ENCODE data around the gene IFIT3.
A peak's percentile ranks its signal among the peaks of the same experiment; 100 is the strongest.
"Not testable (repeated sequence)": the region's sequence is repeated elsewhere in the genome, so short reads cannot be mapped to it uniquely, and the experiment has no call there.

IFIT3 gene

DNA sequence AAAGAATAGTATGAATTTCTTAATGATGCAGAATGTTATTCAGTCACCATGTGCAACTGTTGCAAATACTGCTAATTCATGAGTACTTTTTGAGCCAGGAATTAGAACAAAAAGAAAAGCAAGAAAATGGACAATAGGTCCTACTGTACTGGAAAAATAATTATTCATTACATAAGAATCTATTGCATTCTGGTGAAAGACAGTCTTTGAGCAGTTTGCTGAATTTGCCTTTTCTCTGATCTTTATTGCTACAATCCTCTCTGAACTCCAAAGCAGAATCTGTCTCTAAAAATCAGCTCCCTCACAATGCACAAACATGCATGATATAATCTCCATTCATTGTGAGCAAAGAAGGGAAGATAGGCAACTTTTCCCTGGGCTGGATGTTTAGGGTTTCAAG is 13.1 kb upstream of the IFIT3 start:
- H3K27ac ChIP-seq, result no peak overlapping the region

DNA sequence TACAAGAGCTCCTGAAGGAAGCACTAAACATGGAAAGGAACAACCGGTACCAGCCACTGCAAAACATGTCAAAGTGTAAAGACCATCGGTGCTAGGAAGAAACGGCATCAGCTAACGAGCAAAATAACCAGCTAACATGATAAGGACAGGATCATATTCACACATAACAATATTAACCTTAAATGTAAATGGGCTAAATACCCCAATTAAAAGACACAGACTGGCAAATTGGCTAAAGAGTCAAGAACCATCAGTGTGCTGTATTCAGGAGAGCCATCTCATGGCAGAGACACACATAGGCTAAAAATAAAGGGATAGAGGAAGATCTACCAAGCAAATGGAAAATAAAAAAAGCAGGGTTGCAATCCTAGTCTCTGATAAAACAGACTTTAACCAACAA is 9.8 kb upstream of the IFIT3 start:
- H3K36me3 ChIP-seq (ENCODE audit: insufficient read depth, low read length); DNase-seq (ENCODE audit: low read depth, low spot score); H3K27ac ChIP-seq; H3K9ac ChIP-seq (ENCODE audit: insufficient read length); H3K4me3 ChIP-seq; H3K9me3 ChIP-seq (ENCODE audit: low read depth, low read length): not testable (repeated sequence)

More for the DNA sequence above, 13.1 kb upstream of the IFIT3 start:
- DNase-seq (ENCODE audit: low read depth, low spot score), result no peak
- TF ChIP-seq EZH2 (IDR thresholded peaks at IDR 0.05), result no peak
- TF ChIP-seq FOXP2 (optimal IDR thresholded peaks at IDR 0.05; ENCODE audit: control extremely low read depth, extremely low read length, insufficient read depth), result no peak
- no peak for TF ChIP-seq POLR2AphosphoS5 (IDR thresholded peaks at IDR 0.05; ENCODE audit: borderline replicate concordance, low read depth, low read length)
- no peaks in the 10 kb centered on the region for H3K36me3 ChIP-seq (ENCODE audit: insufficient read depth, low read length)
- H3K4me3 ChIP-seq, result no peak overlapping the region
- H3K9ac ChIP-seq (ENCODE audit: insufficient read length), result no peak overlapping the region
- H3K9me3 ChIP-seq (ENCODE audit: low read depth, low read length), result no peaks in the 10 kb centered on the region

DNA sequence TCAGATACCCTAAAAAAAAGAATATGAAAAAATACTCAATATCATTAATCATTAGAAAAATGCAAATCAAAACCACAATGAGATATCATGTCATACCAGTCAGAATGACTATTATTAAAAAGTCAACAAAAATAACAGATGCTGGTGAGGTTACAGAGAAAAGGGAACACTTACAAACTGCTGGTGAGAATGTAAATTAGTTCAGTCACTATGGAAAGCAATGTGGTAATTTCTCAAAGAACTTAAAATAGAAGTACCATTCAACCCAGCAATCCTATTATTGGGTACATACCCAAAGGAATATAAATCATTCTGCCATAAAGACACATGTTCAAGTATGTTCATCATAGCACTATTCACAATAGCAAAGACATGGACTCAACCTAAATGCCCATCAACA is 2.7 kb upstream of the IFIT3 start:
- H3K4me3 ChIP-seq; H3K36me3 ChIP-seq (ENCODE audit: insufficient read depth, low read length); H3K27ac ChIP-seq; DNase-seq (ENCODE audit: low read depth, low spot score); H3K9ac ChIP-seq (ENCODE audit: insufficient read length); H3K9me3 ChIP-seq (ENCODE audit: low read depth, low read length): not testable (repeated sequence)

DNA sequence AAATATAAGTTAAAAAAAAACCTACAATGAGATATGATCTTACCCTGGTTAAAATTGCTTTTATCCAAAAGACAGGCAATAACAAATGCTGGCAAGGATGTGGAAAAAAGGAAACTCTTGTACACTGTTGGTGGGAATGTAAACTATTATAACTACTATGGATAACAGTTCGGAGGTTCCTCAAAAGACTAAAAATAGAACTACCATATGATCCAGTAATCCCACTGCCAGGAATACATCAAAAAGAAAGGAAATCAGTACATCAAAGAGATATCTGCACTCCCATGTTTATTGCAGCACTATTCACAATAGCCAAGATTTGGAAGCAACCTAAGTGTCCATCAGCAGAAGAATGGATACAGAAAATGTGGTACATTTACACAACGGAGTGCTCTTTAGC is 1.9 kb upstream of the IFIT3 start:
- not testable (repeated sequence) for H3K9me3 ChIP-seq (ENCODE audit: low read depth, low read length); H3K36me3 ChIP-seq (ENCODE audit: insufficient read depth, low read length); H3K27ac ChIP-seq; H3K4me3 ChIP-seq; H3K9ac ChIP-seq (ENCODE audit: insufficient read length); DNase-seq (ENCODE audit: low read depth, low spot score)

DNA sequence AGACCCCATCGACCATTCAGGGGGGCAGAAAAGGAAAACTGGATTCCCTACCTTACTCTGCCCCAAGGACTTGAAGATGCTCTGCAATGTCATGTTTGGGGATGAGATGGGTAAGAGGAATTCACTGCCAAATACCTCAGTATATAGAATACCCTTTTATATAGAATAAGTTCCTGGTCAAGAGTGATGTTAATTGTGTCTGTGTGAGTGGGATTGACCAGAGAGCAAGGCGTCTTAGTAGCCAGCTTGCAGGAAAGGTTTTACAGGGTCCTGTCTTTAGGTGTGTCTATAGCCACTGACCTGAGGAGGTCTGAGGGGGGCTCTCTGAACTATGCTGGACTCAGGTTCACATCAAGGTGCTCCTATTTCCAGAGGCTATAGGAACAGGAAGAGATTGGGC is 1.4 kb downstream of the IFIT3 start:
- no peak for DNase-seq (ENCODE audit: low read depth, low spot score)
- Histone ChIP-seq H3K36me3 (ENCODE audit: insufficient read depth, low read length) (no peaks in the 10 kb centered on the region), H3K4me3 (no peak overlapping the region; the same call in 1 of the 2 replicates), H3K27ac (no peak overlapping the region), H3K9me3 (ENCODE audit: low read depth, low read length) (no peaks in the 10 kb centered on the region), H3K9ac (ENCODE audit: insufficient read length) (no peak overlapping the region)
- no peak for TF ChIP-seq FOXP2 (optimal IDR thresholded peaks at IDR 0.05; ENCODE audit: control extremely low read depth, extremely low read length, insufficient read depth)
- TF ChIP-seq POLR2AphosphoS5 (IDR thresholded peaks at IDR 0.05; ENCODE audit: borderline replicate concordance, low read depth, low read length), result no peak
- TF ChIP-seq EZH2 (IDR thresholded peaks at IDR 0.05), result no peak

DNA sequence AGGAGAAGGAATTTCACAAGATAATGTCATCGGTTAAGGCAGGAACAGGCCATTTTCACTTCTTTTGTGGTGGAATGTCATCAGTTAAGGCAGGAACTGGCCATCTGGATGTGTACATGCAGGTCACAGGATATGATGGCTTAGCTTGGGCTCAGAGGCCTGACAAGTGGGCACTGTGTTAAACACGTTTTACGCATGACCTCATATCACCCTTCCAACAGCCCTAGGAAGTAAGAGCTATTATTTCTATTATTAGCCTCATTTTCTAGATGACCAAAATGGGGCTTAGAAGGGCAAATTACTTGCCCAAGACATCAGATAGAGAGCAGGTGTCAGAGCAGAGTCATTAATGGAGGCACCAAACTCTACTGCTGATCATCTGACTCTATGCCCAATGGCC is 2.2 kb downstream of the IFIT3 start:
- H3K9ac ChIP-seq (ENCODE audit: insufficient read length); H3K4me3 ChIP-seq; H3K36me3 ChIP-seq (ENCODE audit: insufficient read depth, low read length); H3K9me3 ChIP-seq (ENCODE audit: low read depth, low read length); DNase-seq (ENCODE audit: low read depth, low spot score); H3K27ac ChIP-seq: not testable (repeated sequence)

DNA sequence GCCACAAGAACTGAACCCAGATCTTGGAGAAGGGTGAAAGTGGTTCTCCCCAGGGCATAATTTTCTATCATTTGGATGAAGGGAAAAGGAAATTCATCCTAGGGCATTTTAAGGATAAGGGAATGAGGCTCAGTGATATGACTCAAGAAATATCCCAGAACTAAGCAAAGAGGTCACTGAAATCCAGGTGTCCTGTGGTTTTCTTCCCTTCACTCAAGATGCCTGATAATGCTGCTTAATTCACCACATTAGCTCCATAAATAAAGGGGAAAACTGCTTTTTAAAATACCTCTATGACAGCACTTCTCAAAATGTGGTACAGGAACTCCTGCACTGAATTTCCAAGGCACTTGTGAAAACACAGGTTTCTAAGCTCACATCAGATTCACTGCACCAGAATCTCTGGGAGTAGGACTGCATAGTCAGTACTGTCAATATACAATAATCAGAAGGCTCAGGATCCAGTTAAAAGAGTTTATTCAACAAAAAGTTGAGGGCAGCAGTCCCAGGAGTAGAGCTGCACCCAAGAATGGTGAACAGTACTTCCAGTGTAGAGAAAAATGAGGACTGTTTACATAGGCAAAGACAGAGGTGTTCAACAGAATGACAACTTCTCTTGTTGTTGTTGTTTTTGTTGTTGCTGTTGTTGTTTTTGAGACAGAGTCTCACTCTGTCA is 2.9 kb downstream of the IFIT3 start:
- Histone ChIP-seq H3K36me3 (ENCODE audit: insufficient read depth, low read length) (no peaks in the 10 kb centered on the region), H3K9ac (ENCODE audit: insufficient read length) (no peak overlapping the region), H3K4me3 (no peak overlapping the region), H3K27ac (no peak overlapping the region), H3K9me3 (ENCODE audit: low read depth, low read length) (no peaks in the 10 kb centered on the region)
- no peak for DNase-seq (ENCODE audit: low read depth, low spot score)
- no peak for TF ChIP-seq POLR2AphosphoS5 (IDR thresholded peaks at IDR 0.05; ENCODE audit: borderline replicate concordance, low read depth, low read length)
- no peak for TF ChIP-seq EZH2 (IDR thresholded peaks at IDR 0.05)
- TF ChIP-seq FOXP2 (optimal IDR thresholded peaks at IDR 0.05; ENCODE audit: control extremely low read depth, extremely low read length, insufficient read depth), result no peak

DNA sequence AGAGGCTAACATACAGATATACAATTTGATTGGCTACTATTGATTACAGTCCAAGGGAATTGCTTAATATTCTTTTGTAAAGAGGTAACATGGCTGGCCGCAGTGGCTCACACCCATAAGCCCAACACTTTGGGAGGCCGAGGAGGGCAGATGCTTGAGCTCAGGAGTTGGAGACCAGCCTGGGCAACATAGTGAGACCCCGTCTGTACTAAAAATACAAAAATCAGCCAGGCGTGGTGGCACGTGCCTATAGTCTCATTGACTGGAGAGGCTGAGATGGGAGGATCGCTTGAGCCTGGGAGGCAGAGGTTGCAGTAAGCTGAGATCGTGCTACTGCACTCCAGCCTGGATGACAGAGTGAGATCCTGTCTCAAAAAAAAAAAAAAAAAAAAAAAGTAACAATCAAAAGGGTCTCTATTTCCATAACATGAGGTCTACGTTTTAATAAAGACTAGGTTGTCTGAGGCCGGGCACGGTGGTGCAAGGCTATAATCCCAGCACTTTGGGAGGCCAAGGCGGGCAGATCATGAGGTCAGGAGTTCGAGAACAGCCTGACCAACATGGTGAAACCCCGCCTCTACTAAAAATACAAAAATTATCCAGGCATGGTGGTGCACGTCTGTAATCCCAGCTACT is 3.8 kb downstream of the IFIT3 start:
- not testable (repeated sequence) for H3K9me3 ChIP-seq (ENCODE audit: low read depth, low read length); H3K4me3 ChIP-seq; DNase-seq (ENCODE audit: low read depth, low spot score); H3K9ac ChIP-seq (ENCODE audit: insufficient read length); H3K36me3 ChIP-seq (ENCODE audit: insufficient read depth, low read length)
- H3K27ac ChIP-seq, result peak overlapping the region; percentile 90; the same call in 1 of the 2 replicates

DNA sequence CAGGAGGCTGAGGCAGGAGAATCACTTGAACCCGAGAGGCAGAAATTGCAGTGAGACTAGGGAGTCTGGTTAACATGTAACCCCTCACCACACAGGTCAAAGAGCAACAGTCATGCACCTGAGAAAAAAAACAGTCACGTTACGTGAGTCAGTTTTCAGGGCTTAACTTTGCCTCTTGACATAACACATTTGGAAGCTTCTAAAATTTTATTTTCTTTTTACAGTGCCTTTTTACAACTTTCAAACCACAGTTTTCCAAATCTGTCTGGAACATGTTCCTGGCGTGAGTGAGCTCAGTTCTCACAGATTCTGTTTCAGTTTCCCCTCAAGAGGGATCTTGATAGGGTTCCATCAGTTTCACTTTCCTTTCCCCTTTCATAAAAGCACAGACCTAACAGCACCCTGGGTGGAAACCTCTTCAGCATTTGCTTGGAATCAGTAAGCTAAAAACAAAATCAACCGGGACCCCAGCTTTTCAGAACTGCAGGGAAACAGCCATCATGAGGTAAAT is 4.4 kb downstream of the IFIT3 start:
- no peak for DNase-seq (ENCODE audit: low read depth, low spot score)
- TF ChIP-seq FOXP2 (optimal IDR thresholded peaks at IDR 0.05; ENCODE audit: control extremely low read depth, extremely low read length, insufficient read depth) (no peak), EZH2 (IDR thresholded peaks at IDR 0.05) (no peak), POLR2AphosphoS5 (IDR thresholded peaks at IDR 0.05; ENCODE audit: borderline replicate concordance, low read depth, low read length) (no peak)
- Histone ChIP-seq H3K27ac (peak overlapping the region; percentile 90), H3K4me3 (peak overlapping the region; percentile 71), H3K9me3 (ENCODE audit: low read depth, low read length) (no peaks in the 10 kb centered on the region), H3K9ac (ENCODE audit: insufficient read length) (peak overlapping the region; percentile 51), H3K36me3 (ENCODE audit: insufficient read depth, low read length) (no peaks in the 10 kb centered on the region)
